Measurements from ENCODE around the gene SLC38A5. TPM values are rescaled to one million over a fixed set of nuclear protein-coding genes. Genes with fewer than 3 reads are reported as not detected.

Gene SLC38A5
- total and polyA plus RNA-seq, 2 experiments from 2014 or later, result 20.7 to 47.7 TPM

GRCh38 chrX:48513670-48514069 is 43.6 kb upstream of the SLC38A5 start (continued):
- TF ChIP-seq CTCF (conservative IDR thresholded peaks at IDR 0.05; ENCODE audit: low read depth in 2 of 2), result no peak
- no peak for TF ChIP-seq EZH2phosphoT487 (IDR thresholded peaks at IDR 0.05; ENCODE audit: unreplicated experiment)
- no peak for TF ChIP-seq ZNF331 (CRISPR knock-in tag; IDR thresholded peaks at IDR 0.05; ENCODE audit: low read depth)
- TF ChIP-seq POLR2AphosphoS5 (IDR thresholded peaks at IDR 0.05; ENCODE audit: low read depth), result no peak
- TF ChIP-seq REST (IDR thresholded peaks at IDR 0.05; ENCODE audit: unreplicated experiment), result no peak
- TF ChIP-seq EZH2 (IDR thresholded peaks at IDR 0.05; ENCODE audit: low read depth, unreplicated experiment), result no peak
- TF ChIP-seq CREB1 (CRISPR knock-in tag; IDR thresholded peaks at IDR 0.05; ENCODE audit: low read depth), result no peak
- TF ChIP-seq JUNB (IDR thresholded peaks at IDR 0.05; ENCODE audit: unreplicated experiment), result no peak

- H3K27me3 ChIP-seq (ENCODE audit: insufficient read depth), result no peaks in the 10 kb centered on the region
- peaks cover 11% of the 10 kb centered on the region for H3K27me3 Mint-ChIP-seq (ENCODE audit: insufficient read depth, low read depth, poor library complexity)
- H3K36me3 ChIP-seq (ENCODE audit: insufficient read depth), result no peaks in the 10 kb centered on the region
- H3F3A ChIP-seq (replicated peaks; ENCODE audit: low read depth), result no peaks in the 10 kb centered on the region
- no peaks in the 10 kb centered on the region for H4K20me1 ChIP-seq (replicated peaks; ENCODE audit: insufficient read depth)
- H3K27ac ChIP-seq (ENCODE audit: low read depth), result no peak overlapping the region
- H3K4me1 ChIP-seq (ENCODE audit: insufficient read depth), result no peaks in the 10 kb centered on the region
- peaks cover 10% of the 10 kb centered on the region; the same call in 2 of the 3 replicates for H3K36me3 Mint-ChIP-seq (ENCODE audit: low read depth)
- no peak overlapping the region for H3K27ac Mint-ChIP-seq
- DNase-seq (ENCODE audit: low spot score) (no peak), ATAC-seq (no peak)
- no peaks in the 10 kb centered on the region for H3K79me2 ChIP-seq (replicated peaks; ENCODE audit: insufficient read depth)
- H3K9me3 Mint-ChIP-seq, result no peaks in the 10 kb centered on the region
- no peak overlapping the region for H3K4me3 ChIP-seq
- no peak overlapping the region for H3K4me3 Mint-ChIP-seq
- H3K9me2 ChIP-seq (ENCODE audit: insufficient read depth), result no peaks in the 10 kb centered on the region
- peaks cover 3% of the 10 kb centered on the region; the same call in 1 of the 3 replicates for H3K4me1 Mint-ChIP-seq
- no peak overlapping the region for H2AFZ ChIP-seq
- H3K4me2 ChIP-seq, result no peak overlapping the region
- no peak for TF ChIP-seq ETS1 (IDR thresholded peaks at IDR 0.05)
- TF ChIP-seq ZNF114 (CRISPR knock-in tag; IDR thresholded peaks at IDR 0.05), result no peak
- TF ChIP-seq STAT1 (IDR thresholded peaks at IDR 0.05; ENCODE audit: unreplicated experiment), result no peak
- TF ChIP-seq NANOG (IDR thresholded peaks at IDR 0.05; ENCODE audit: borderline replicate concordance), result no peak
- no peak for TF ChIP-seq EZH2phosphoT487 (IDR thresholded peaks at IDR 0.05; ENCODE audit: unreplicated experiment)
- TF ChIP-seq POLR2AphosphoS5 (IDR thresholded peaks at IDR 0.05; ENCODE audit: low read depth), result no peak
- no peak for TF ChIP-seq REST (IDR thresholded peaks at IDR 0.05; ENCODE audit: unreplicated experiment)
- TF ChIP-seq EZH2 (IDR thresholded peaks at IDR 0.05; ENCODE audit: low read depth, unreplicated experiment), result no peak
Measured at GRCh38 chrX:48512371-48512935, 42.4 kb upstream of the SLC38A5 start.
